ENCODE data around the gene CSTA.
"Not testable (repeated sequence)": the region's sequence is repeated elsewhere in the genome, so short reads cannot be mapped to it uniquely, and the experiment has no call there.

The CSTA gene

GRCh38 chr3:122362026-122362425, 37.0 kb downstream of the CSTA start:
- in situ Hi-C loops (cut with HindIII; ENCODE audit: low pct_ligation_motif_present, low sequenced_read_pairs), result no loop called here
- no peak overlapping the region for H3K4me3 ChIP-seq (ENCODE audit: low read depth, low read length)
- no peak for TF ChIP-seq CTCF (IDR thresholded peaks at IDR 0.05; ENCODE audit: low read depth, low read length, missing control alignments)
- peaks cover 5% of the 10 kb centered on the region for H3K36me3 ChIP-seq (replicated peaks)
- DNase-seq, result no peak
- H3K27me3 ChIP-seq (replicated peaks), result no peaks in the 10 kb centered on the region
- H3K27ac ChIP-seq, result no peak overlapping the region

- H3K4me3 ChIP-seq (ENCODE audit: low read depth, low read length), result no peak overlapping the region
- DNase-seq, result no peak
- no peak overlapping the region for H3K27ac ChIP-seq
- peaks cover 5% of the 10 kb centered on the region for H3K36me3 ChIP-seq (replicated peaks)
- no peaks in the 10 kb centered on the region for H3K27me3 ChIP-seq (replicated peaks)
- in situ Hi-C loops (cut with HindIII; ENCODE audit: low pct_ligation_motif_present, low sequenced_read_pairs), result no loop called here
- no peak for TF ChIP-seq CTCF (IDR thresholded peaks at IDR 0.05; ENCODE audit: low read depth, low read length, missing control alignments)
Observed at GRCh38 chr3:122364490-122364889, 39.4 kb downstream of the CSTA start.

- peaks cover 10% of the 10 kb centered on the region for H3K36me3 ChIP-seq (replicated peaks)
- no peak for DNase-seq
- H3K4me3 ChIP-seq (ENCODE audit: low read depth, low read length), result no peak overlapping the region
- no peak overlapping the region for H3K27ac ChIP-seq
- H3K27me3 ChIP-seq (replicated peaks), result no peaks in the 10 kb centered on the region
- TF ChIP-seq CTCF (IDR thresholded peaks at IDR 0.05; ENCODE audit: low read depth, low read length, missing control alignments), result no peak
- in situ Hi-C loops (cut with HindIII; ENCODE audit: low pct_ligation_motif_present, low sequenced_read_pairs), result no loop called here
Observed at GRCh38 chr3:122365073-122365472, 40.0 kb downstream of the CSTA start.

- H3K36me3 ChIP-seq (replicated peaks), result peaks cover 10% of the 10 kb centered on the region
- H3K27me3 ChIP-seq (replicated peaks); H3K4me3 ChIP-seq (ENCODE audit: low read depth, low read length); in situ Hi-C loops (cut with HindIII; ENCODE audit: low pct_ligation_motif_present, low sequenced_read_pairs); H3K27ac ChIP-seq: not testable (repeated sequence)
- peak; percentile 48 for DNase-seq
Observed at GRCh38 chr3:122365582-122366378, 40.7 kb downstream of the CSTA start.

- in situ Hi-C loops (cut with HindIII; ENCODE audit: low pct_ligation_motif_present, low sequenced_read_pairs), result no loop called here
- no peak for DNase-seq
- TF ChIP-seq CTCF (IDR thresholded peaks at IDR 0.05; ENCODE audit: low read depth, low read length, missing control alignments), result no peak
- no peaks in the 10 kb centered on the region for H3K27me3 ChIP-seq (replicated peaks)
- peaks cover 12% of the 10 kb centered on the region for H3K36me3 ChIP-seq (replicated peaks)
- no peak overlapping the region for H3K4me3 ChIP-seq (ENCODE audit: low read depth, low read length)
- no peak overlapping the region for H3K27ac ChIP-seq
Observed at GRCh38 chr3:122366379-122366749, 41.3 kb downstream of the CSTA start.

GRCh38 chr3:122374034-122374433, 49.0 kb downstream of the CSTA start:
- Histone ChIP-seq H3K27ac (no peak overlapping the region), H3K36me3 (replicated peaks) (peaks cover 7% of the 10 kb centered on the region), H3K4me3 (ENCODE audit: low read depth, low read length) (no peak overlapping the region), H3K27me3 (replicated peaks) (no peaks in the 10 kb centered on the region)
- in situ Hi-C loops (cut with HindIII; ENCODE audit: low pct_ligation_motif_present, low sequenced_read_pairs), result no loop called here
- no peak for DNase-seq
- no peak for TF ChIP-seq CTCF (IDR thresholded peaks at IDR 0.05; ENCODE audit: low read depth, low read length, missing control alignments)
